A549 (cell line): ENCODE data around the gene GSDMA. TPM values are rescaled to one million over a fixed set of nuclear protein-coding genes. Genes with fewer than 3 reads are reported as not detected.
A peak's percentile ranks its signal among the peaks of the same experiment; 100 is the strongest.

Experiments
- ATAC-seq, 2 experiments: fragments of 200-7000 bp in 1 of 2; fragments of >200 bp in 1 of 2; cut with Nextera tagmentation in 1 of 2; cut with Tn5 transposase in 1 of 2; 3 replicates each; pipeline versions ENCODE4 v1.8.0 to v1.9.1; 2018 to 2020; ENCODE audit warnings: mild to moderate bottlenecking in 1 of 2, moderate library complexity in 1 of 2
- CTCF ChIA-PET: fragments of 300-600 bp; sonication (Branson Sonifier 250); formaldehyde crosslinking; extraction: SDS; loops from one replicate; lab custom pipeline; 2021; ENCODE audit warnings: antibody characterized with exemption, inconsistent platforms; lab: Yijun Ruan, JAX
- POLR2A ChIA-PET: fragments of 350-600 bp; formaldehyde crosslinking; extraction: SDS; loops from one replicate; lab custom pipeline; 2021; ENCODE audit warnings: antibody characterized with exemption, inconsistent platforms; lab: Yijun Ruan, JAX
- DNase-seq, 2 experiments: peaks; one replicate each; pipeline versions ENCODE4 v3.0.0 to v3.0.0-alpha.2; 2011 to 2016; ENCODE audit warnings: low read depth in 1 of 2, low spot score in 1 of 2
- FAIRE-seq: peaks from 2 replicates; lab custom pipeline; 2011; peaks lifted over from hg19 to GRCh38; lab: Jason Lieb, UNC
- H3K27ac ChIP-seq, 2 experiments: fragments of >200 bp; sonication (Bioruptor Twin); formaldehyde crosslinking; 3 replicates each; pipeline ENCODE4 v1.5.1; 2016 to 2017
- H3K4me1 ChIP-seq: fragments of >200 bp; sonication (Bioruptor Twin); formaldehyde crosslinking; 3 replicates; pipeline ENCODE4 v1.6.1; 2016
- H3K4me2 ChIP-seq: fragments of >200 bp; sonication (Bioruptor Twin); formaldehyde crosslinking; 3 replicates; pipeline ENCODE4 v1.6.1; 2016
- H3K4me3 ChIP-seq: fragments of >200 bp; sonication (Bioruptor Twin); formaldehyde crosslinking; 3 replicates; pipeline ENCODE4 v1.5.1; 2016
- H3K9me3 ChIP-seq: fragments of >200 bp; sonication (Bioruptor Twin); formaldehyde crosslinking; 3 replicates; pipeline ENCODE4 v1.6.1; 2016
- ATOH8 ChIP-seq: fragments of 250-450 bp; sonication (Bioruptor Pico); IDR thresholded peaks from 2 replicates; pipeline ENCODE4 v1.5.0; 2020; ENCODE audit warnings: low read depth, mild to moderate bottlenecking, moderate library complexity
- BCL3 ChIP-seq: fragments of >200 bp; sonication (Bioruptor Twin); formaldehyde crosslinking; IDR thresholded peaks from 3 replicates; pipeline ENCODE4 v1.6.1; 2016
- CBX2 ChIP-seq: fragments of 200-600 bp; sonication (generic); IDR thresholded peaks from 2 replicates; pipeline ENCODE4 v1.6.1; 2016; ENCODE audit warnings: low read depth, mild to moderate bottlenecking, borderline replicate concordance
- CHD4 ChIP-seq: fragments of 200-600 bp; sonication (generic); IDR thresholded peaks from 2 replicates; pipeline ENCODE4 v1.6.1; 2016; ENCODE audit warnings: antibody characterized with exemption, mild to moderate bottlenecking, borderline replicate concordance
- E2F6 ChIP-seq: IDR thresholded peaks from 2 replicates; pipeline ENCODE4 v1.6.1; 2012; ENCODE audit warnings: low read depth, borderline replicate concordance
- EHMT2 ChIP-seq: fragments of 200-600 bp; sonication (generic); IDR thresholded peaks from 2 replicates; pipeline ENCODE4 v1.6.1; 2016; ENCODE audit warnings: antibody characterized with exemption, low read depth, mild to moderate bottlenecking, moderate library complexity
- ELK1 ChIP-seq: fragments of 150-350 bp; IDR thresholded peaks from 2 replicates; pipeline ENCODE4 v1.6.1; 2014; ENCODE audit warnings: low read depth, mild to moderate bottlenecking, low read length
- ESRRA ChIP-seq: fragments of 150-350 bp; IDR thresholded peaks from 2 replicates; pipeline ENCODE4 v1.6.1; 2014; ENCODE audit warnings: mild to moderate bottlenecking, low read length, borderline replicate concordance
- FOSB ChIP-seq: fragments of 250-450 bp; sonication (Bioruptor Pico); IDR thresholded peaks from 2 replicates; pipeline ENCODE4 v1.5.0; 2020; ENCODE audit warnings: mild to moderate bottlenecking, moderate library complexity
- FOXS1 ChIP-seq: fragments of 250-450 bp; sonication (Bioruptor Pico); IDR thresholded peaks from 2 replicates; pipeline ENCODE4 v1.5.0; 2020; ENCODE audit warnings: mild to moderate bottlenecking, moderate library complexity
- HDAC2 ChIP-seq: fragments of 200-600 bp; sonication (generic); IDR thresholded peaks from 2 replicates; pipeline ENCODE4 v1.6.1; 2016
- HES2 ChIP-seq: fragments of >200 bp; sonication (Bioruptor Twin); formaldehyde crosslinking; IDR thresholded peaks from 2 replicates; pipeline ENCODE4 v1.6.1; 2016
- HOXB13 ChIP-seq: fragments of 250-450 bp; sonication (Bioruptor Pico); IDR thresholded peaks from 2 replicates; pipeline ENCODE4 v1.5.0; 2020; ENCODE audit warnings: low read depth, mild to moderate bottlenecking, moderate library complexity
- HOXB5 ChIP-seq: fragments of 250-450 bp; sonication (Bioruptor Pico); IDR thresholded peaks from 2 replicates; pipeline ENCODE4 v1.5.0; 2020; ENCODE audit warnings: mild to moderate bottlenecking, moderate library complexity
- MAFK ChIP-seq: fragments of 450-650 bp; IDR thresholded peaks from 2 replicates; pipeline ENCODE4 v1.6.1; 2014; ENCODE audit not compliant: partially characterized antibody
- MAX ChIP-seq: IDR thresholded peaks from 2 replicates; pipeline ENCODE4 v1.6.1; 2012
- MYC ChIP-seq: IDR thresholded peaks from 2 replicates; pipeline ENCODE4 v1.6.1; 2012; ENCODE audit warnings: mild to moderate bottlenecking, inconsistent platforms, low read length, improper control_type of control experiment, borderline replicate concordance
- NPAS2 ChIP-seq: fragments of 250-450 bp; sonication (Bioruptor Pico); IDR thresholded peaks from 2 replicates; pipeline ENCODE4 v1.8.0; 2022; ENCODE audit warnings: mild to moderate bottlenecking, moderate library complexity, borderline replicate concordance
- NR3C1 ChIP-seq: fragments of >200 bp; sonication (Bioruptor Twin); formaldehyde crosslinking; IDR thresholded peaks from 3 replicates; pipeline ENCODE4 v1.6.1; 2017
- PHF8 ChIP-seq: fragments of 200-600 bp; sonication (generic); IDR thresholded peaks from 2 replicates; pipeline ENCODE4 v1.6.1; 2016; ENCODE audit warnings: low read depth, mild to moderate bottlenecking, antibody characterized with exemption, moderate library complexity, borderline replicate concordance
- POLR2A ChIP-seq: IDR thresholded peaks from 2 replicates; pipeline ENCODE4 v1.6.1; 2012; ENCODE audit warnings: mild to moderate bottlenecking, low read length
- POLR2AphosphoS2 ChIP-seq: conservative IDR thresholded peaks from 2 replicates; pipeline ENCODE4 v1.6.1; 2012; ENCODE audit warnings: low read length, improper control_type of control experiment, inconsistent platforms
- RAD21 ChIP-seq, 2 experiments: fragments of >200 bp in 1 of 2; sonication (Bioruptor Twin) in 1 of 2; formaldehyde crosslinking in 1 of 2; IDR thresholded peaks in 1 of 2; conservative IDR thresholded peaks in 1 of 2; 2 replicates in 1 of 2; 3 replicates in 1 of 2; pipeline ENCODE4 v1.6.1; 2012 to 2018; ENCODE audit warnings: inconsistent platforms in 1 of 2
- RARB ChIP-seq: fragments of 250-450 bp; sonication (Bioruptor Pico); IDR thresholded peaks from 2 replicates; pipeline ENCODE4 v1.8.0; 2021; ENCODE audit warnings: mild to moderate bottlenecking, moderate library complexity
- RFX5 ChIP-seq: fragments of 450-650 bp; IDR thresholded peaks from 2 replicates; pipeline ENCODE4 v1.7.1; 2014; ENCODE audit warnings: antibody characterized with exemption, mild to moderate bottlenecking, moderate library complexity
- RNF2 ChIP-seq: fragments of 200-600 bp; sonication (generic); IDR thresholded peaks from 2 replicates; pipeline ENCODE4 v1.6.1; 2016; ENCODE audit warnings: low read depth, mild to moderate bottlenecking, antibody characterized with exemption, moderate library complexity, borderline replicate concordance
- SMC3 ChIP-seq: fragments of >200 bp; sonication (Bioruptor Twin); formaldehyde crosslinking; IDR thresholded peaks from 3 replicates; pipeline ENCODE4 v1.6.1; 2018; ENCODE audit warnings: inconsistent platforms
- TP53 ChIP-seq: fragments of 250-450 bp; sonication (Bioruptor Pico); IDR thresholded peaks from 2 replicates; pipeline ENCODE4 v1.5.0; 2021; ENCODE audit warnings: mild to moderate bottlenecking, moderate library complexity
- ZC3H11A ChIP-seq: fragments of 450-650 bp; IDR thresholded peaks from 2 replicates; pipeline ENCODE4 v1.6.1; 2014; ENCODE audit warnings: antibody characterized with exemption, mild to moderate bottlenecking
- ZNF302 ChIP-seq: fragments of 250-450 bp; sonication (Bioruptor Pico); IDR thresholded peaks from 2 replicates; pipeline ENCODE4 v1.9.0; 2021; ENCODE audit warnings: inconsistent platforms, mild to moderate bottlenecking, moderate library complexity
- WGBS: methylation state at CpG from one replicate; pipeline ENCODE4 v1.1.6; 2017; ENCODE audit errors: missing lambda C conversion rate; 5-methylcytosine and 5-hydroxymethylcytosine counted together
- polyA plus RNA-seq, 4 experiments: library from polyadenylated mRNA; depleted of rRNA in 3 of 4; stranded (reverse); fragments of >200 nt; fragmentation: RNase III in 1 of 4; extraction: RNeasy Plus Mini Kit Qiagen cat#74134 plus additional on column Dnase treatment in 1 of 4; gene quantifications; 2 replicates in 3 of 4; 3 replicates in 1 of 4; pipeline ENCODE4 v1.2.3, GENCODE V29; 2011 to 2017

The GSDMA gene
- polyA plus RNA-seq, 2 of the 4 experiments (the other 2 are of a cell fraction), result not detected

- no peaks in the 10 kb centered on the region for H3K9me3 ChIP-seq
- ChIA-PET CTCF (interaction anchor here (1.0 to 23.2 kb wide), 8 partner anchors 16 to 144 kb away, joined by 3 to 625 read pairs (median 16); partner anchors contain the start of genes CSF3 and THRA), POLR2A (no interaction called here)
- FAIRE-seq, result no peak
- H3K4me2 ChIP-seq, result peak overlapping the region; percentile 38
- H3K4me3 ChIP-seq, result no peak overlapping the region
- TF ChIP-seq POLR2AphosphoS2 (no peak), TP53 (CRISPR knock-in tag) (no peak), NR3C1 (no peak), EHMT2 (no peak), ATOH8 (CRISPR knock-in tag) (no peak), NPAS2 (CRISPR knock-in tag) (no peak), E2F6 (no peak), MAX (no peak), HOXB5 (CRISPR knock-in tag) (no peak), CHD4 (no peak), ZNF302 (no peak), FOXS1 (CRISPR knock-in tag) (no peak), RAD21 (conservative IDR thresholded peaks at IDR 0.05 in 1 of 2, IDR thresholded peaks at IDR 0.05 in 1 of 2) (no peak), HDAC2 (no peak), BCL3 (no peak)
- TF ChIP-seq, all 56 proteins: peak for 0
- H3K27ac ChIP-seq, result peak overlapping the region; percentile 83 to 84; a peak in 4 of 6 replicates
- DNase-seq (no peak), ATAC-seq (no peak)
- WGBS, result 64% methylated on average over 10 of the region's 10 CpGs
- peaks cover 39% of the 10 kb centered on the region for H3K4me1 ChIP-seq
Measured at GRCh38 chr17:40023590-40024292, 60.9 kb downstream of the GSDMA start.

GRCh38 chr17:40024901-40025300 is 62.1 kb downstream of the GSDMA start:
- no peak for DNase-seq
- no peaks in the 10 kb centered on the region for H3K9me3 ChIP-seq
- no peak for TF ChIP-seq RAD21 (conservative IDR thresholded peaks at IDR 0.05 in 1 of 2, IDR thresholded peaks at IDR 0.05 in 1 of 2)
- no peak for TF ChIP-seq RARB (CRISPR knock-in tag)
- TF ChIP-seq POLR2AphosphoS2, result no peak
- TF ChIP-seq SMC3, result no peak
- TF ChIP-seq CHD4, result no peak
- TF ChIP-seq HOXB13, result no peak
- TF ChIP-seq HES2, result no peak
- TF ChIP-seq ESRRA, result no peak
- TF ChIP-seq RFX5, result no peak
- no peak for TF ChIP-seq ZC3H11A
- no peak for TF ChIP-seq MAFK
- no peak for TF ChIP-seq PHF8
- TF ChIP-seq ELK1, result no peak
- TF ChIP-seq CBX2, result no peak
- TF ChIP-seq FOSB (CRISPR knock-in tag), result no peak
- no peak for TF ChIP-seq POLR2A
- no peak for TF ChIP-seq RNF2
- no peak for TF ChIP-seq MYC
- TF ChIP-seq, all 56 proteins: peak for 0
- POLR2A ChIA-PET, result interaction anchor here (1.1 kb wide), 1 partner anchor 44 kb away, joined by 3 read pairs; the partner anchor contains the start of gene PSMD3
- Histone ChIP-seq H3K4me1 (peaks cover 38% of the 10 kb centered on the region), H3K27ac (no peak overlapping the region), H3K4me2 (no peak overlapping the region), H3K4me3 (no peak overlapping the region)
- whole genome bisulfite sequencing, result 90% methylated on average over 8 of the region's 8 CpGs
- ATAC-seq, result no peak
- CTCF ChIA-PET, result interaction anchor here (0.6 to 23.2 kb wide), 12 partner anchors 15 to 1757 kb away, joined by 3 to 625 read pairs (median 20); partner anchors contain the start of genes CSF3, MED24, PSMD3 and THRA
- FAIRE-seq, result no peak
